GM18951 (cell line): ENCODE data around the gene ZNF33A.
"Not testable (repeated sequence)": the region's sequence is repeated elsewhere in the genome, so short reads cannot be mapped to it uniquely, and the experiment has no call there.

ENCODE experiments used
- POLR2A ChIP-seq: IDR thresholded peaks from 4 replicates; pipeline ENCODE4 v1.6.1; 2011; ENCODE audit warnings: mild to moderate bottlenecking; ENCODE audit not compliant: insufficient read length, insufficient read depth; ENCODE audit errors: extremely low read depth
- in situ Hi-C: fragments of 300-500 bp; cut with MboI; formaldehyde crosslinking; loops from one replicate; pipeline ENCODE4 v1.12.0; 2022; ENCODE audit warnings: low sequenced_read_pairs, mixed read lengths, inconsistent platforms; ENCODE audit not compliant: unreplicated experiment

ZNF33A gene

GRCh38 chr10:38070501-38070900 is 60.0 kb downstream of the ZNF33A start:
- in situ Hi-C loops, result no loop called here
- TF ChIP-seq POLR2A, result no peak

- TF ChIP-seq POLR2A, result no peak
- in situ Hi-C loops, result no loop called here
These were observed 62.1 kb downstream of the ZNF33A start for GRCh38 chr10:38072552-38072951.

- no peak for TF ChIP-seq POLR2A
- in situ Hi-C loops, result no loop called here
These were observed 66.2 kb downstream of the ZNF33A start for GRCh38 chr10:38076687-38077086.

- in situ Hi-C loops, result not testable (repeated sequence)
These were observed 82.8 kb downstream of the ZNF33A start for GRCh38 chr10:38093318-38093717.

- no peak for TF ChIP-seq POLR2A
- in situ Hi-C loops, result no loop called here
These were observed 83.3 kb downstream of the ZNF33A start for GRCh38 chr10:38093816-38094157.

GRCh38 chr10:38094158-38094926 is 83.9 kb downstream of the ZNF33A start, which contains the start of gene ZNF37A:
Gene ZNF37A, plus strand, starts transcription at chr10:38094337. Its CDS starts 2,281 bp downstream, at chr10:38096618.
- in situ Hi-C loops, result no loop called here
- TF ChIP-seq POLR2A, result peak; percentile 67

- in situ Hi-C loops, result no loop called here
- no peak for TF ChIP-seq POLR2A
These were observed 84.6 kb downstream of the ZNF33A start for GRCh38 chr10:38094927-38095574.

GRCh38 chr10:38102880-38103279 is 92.4 kb downstream of the ZNF33A start:
- TF ChIP-seq POLR2A, result no peak
- in situ Hi-C loops, result no loop called here

- TF ChIP-seq POLR2A, result no peak
- in situ Hi-C loops, result no loop called here
These were observed 93.3 kb downstream of the ZNF33A start for GRCh38 chr10:38103756-38104155.

GRCh38 chr10:38112159-38112558 is 101.7 kb downstream of the ZNF33A start:
- no peak for TF ChIP-seq POLR2A
- in situ Hi-C loops, result no loop called here
